GM23338 (cell line): Measurements from ENCODE around the gene PRMT9. TPM values are rescaled to one million over a fixed set of nuclear protein-coding genes. Genes with fewer than 3 reads are reported as not detected.

Experiments used
- ATAC-seq: fragments of 200-7000 bp; cut with Tn5 transposase; 3 replicates; pipeline ENCODE4 v1.9.1; 2020
- DNase-seq: peaks from one replicate; pipeline ENCODE4 v3.0.0-alpha.2; 2015; ENCODE audit warnings: low spot score
- H2AFZ ChIP-seq: fragments of 200-600 bp; sonication (generic); 2 replicates; pipeline ENCODE4 v1.8.0; 2016; ENCODE audit warnings: antibody characterized with exemption, mild to moderate bottlenecking, moderate library complexity
- H3F3A ChIP-seq: fragments of 200-600 bp; sonication (generic); replicated peaks from 2 replicates; pipeline ENCODE4 v1.8.0; 2017; ENCODE audit warnings: antibody characterized with exemption, mixed run types, low read depth
- H3K27ac ChIP-seq: fragments of 200-600 bp; sonication (generic); 2 replicates; pipeline ENCODE4 v1.6.1; 2016; ENCODE audit warnings: low read depth
- H3K27me3 ChIP-seq: fragments of 200-600 bp; sonication (generic); 2 replicates; pipeline ENCODE4 v1.8.0; 2016; ENCODE audit warnings: mild to moderate bottlenecking, mixed run types, moderate library complexity; ENCODE audit not compliant: insufficient read depth
- H3K36me3 ChIP-seq: fragments of 200-600 bp; sonication (generic); 2 replicates; pipeline ENCODE4 v1.8.0; 2016; ENCODE audit warnings: mild to moderate bottlenecking; ENCODE audit not compliant: insufficient read depth
- H3K4me1 ChIP-seq: fragments of 200-600 bp; sonication (generic); 2 replicates; pipeline ENCODE4 v1.8.0; 2016; ENCODE audit warnings: mild to moderate bottlenecking, moderate library complexity; ENCODE audit not compliant: insufficient read depth
- H3K4me2 ChIP-seq: fragments of 200-600 bp; sonication (generic); 2 replicates; pipeline ENCODE4 v1.7.1; 2017; ENCODE audit warnings: mixed run types
- H3K4me3 ChIP-seq: fragments of 200-600 bp; sonication (generic); 2 replicates; pipeline ENCODE4 v1.6.1; 2016; ENCODE audit warnings: mixed run types
- H3K79me2 ChIP-seq: fragments of 200-600 bp; sonication (generic); replicated peaks from 2 replicates; pipeline ENCODE4 v1.8.0; 2017; ENCODE audit warnings: mild to moderate bottlenecking; ENCODE audit not compliant: insufficient read depth
- H3K9me2 ChIP-seq: fragments of 200-600 bp; sonication (generic); 2 replicates; pipeline ENCODE4 v1.8.0; 2017; ENCODE audit not compliant: insufficient read depth
- H4K20me1 ChIP-seq: fragments of 200-600 bp; sonication (generic); replicated peaks from 2 replicates; pipeline ENCODE4 v1.8.0; 2017; ENCODE audit warnings: mild to moderate bottlenecking; ENCODE audit not compliant: insufficient read depth
- H3K27ac Mint-ChIP-seq: 2 replicates; pipeline ENCODE4 v1.8.0; 2020; ENCODE audit warnings: inconsistent platforms, mild to moderate bottlenecking, moderate library complexity, mixed read lengths
- H3K27me3 Mint-ChIP-seq: 3 replicates; pipeline ENCODE4 v1.8.0; 2022; ENCODE audit warnings: low read depth, mild to moderate bottlenecking, moderate library complexity, mixed read lengths, inconsistent platforms; ENCODE audit not compliant: insufficient read depth, poor library complexity
- H3K36me3 Mint-ChIP-seq: 3 replicates; pipeline ENCODE4 v1.8.0; 2021; ENCODE audit warnings: low read depth, mild to moderate bottlenecking, inconsistent platforms, moderate library complexity, mixed read lengths
- H3K4me1 Mint-ChIP-seq: 3 replicates; pipeline ENCODE4 v1.8.0; 2020; ENCODE audit warnings: mild to moderate bottlenecking, inconsistent platforms, mixed read lengths
- H3K4me3 Mint-ChIP-seq: 3 replicates; pipeline ENCODE4 v1.8.0; 2021; ENCODE audit warnings: moderate library complexity, mild to moderate bottlenecking, inconsistent platforms, mixed read lengths
- H3K9me3 Mint-ChIP-seq: 3 replicates; pipeline ENCODE4 v1.8.0; 2020; ENCODE audit warnings: moderate library complexity, mild to moderate bottlenecking, inconsistent platforms, mixed read lengths
- ETS1 ChIP-seq: IDR thresholded peaks from 2 replicates; pipeline ENCODE4 v1.6.1; 2016; ENCODE audit warnings: antibody characterized with exemption
- EZH2 ChIP-seq: fragments of 200-600 bp; sonication (generic); IDR thresholded peaks from one replicate; pipeline ENCODE4 v1.8.0; 2017; ENCODE audit warnings: antibody characterized with exemption, mild to moderate bottlenecking, low read depth; ENCODE audit not compliant: unreplicated experiment
- EZH2phosphoT487 ChIP-seq: fragments of 200-600 bp; sonication (generic); IDR thresholded peaks from one replicate; pipeline ENCODE4 v1.8.1; 2018; ENCODE audit warnings: antibody characterized with exemption; ENCODE audit not compliant: unreplicated experiment
- JUNB ChIP-seq: IDR thresholded peaks from one replicate; pipeline ENCODE4 v1.6.1; 2016; ENCODE audit warnings: antibody characterized with exemption; ENCODE audit not compliant: unreplicated experiment
- NANOG ChIP-seq: IDR thresholded peaks from 2 replicates; pipeline ENCODE4 v1.6.1; 2016; ENCODE audit warnings: antibody characterized with exemption, borderline replicate concordance
- ZNF114 ChIP-seq: fragments of 250-450 bp; sonication (Bioruptor Pico); IDR thresholded peaks from 2 replicates; pipeline ENCODE4 v1.5.0; 2020; ENCODE audit warnings: mild to moderate bottlenecking, moderate library complexity
- ZNF331 ChIP-seq: fragments of 250-450 bp; sonication (Bioruptor Pico); IDR thresholded peaks from 2 replicates; pipeline ENCODE4 v1.5.0; 2020; ENCODE audit warnings: low read depth, mild to moderate bottlenecking, moderate library complexity
- polyA plus RNA-seq: library from polyadenylated mRNA; unstranded; fragments of >200 nt; fragmentation: Nextera tagmentation; extraction: Ambion mirVana; gene quantifications from 2 replicates; pipeline ENCODE4 v1.2.1, GENCODE V29; 2016
- total RNA-seq: library from RNA; depleted of rRNA; stranded (reverse); fragments of >200 nt; shearing (Covaris generic); gene quantifications from 2 replicates; pipeline ENCODE4 v1.2.3, GENCODE V29; 2014
- TF ChIP-seq, protein P1 (sequence below), 2 experiments: fragments of 200-600 bp in 1 of 2; sonication (generic) in 1 of 2; conservative IDR thresholded peaks; 2 replicates each; pipeline versions ENCODE4 v1.5.1 to v1.6.1; 2016 to 2017; ENCODE audit warnings: antibody characterized with exemption in 2 of 2, low read depth in 2 of 2, mild to moderate bottlenecking in 2 of 2, moderate library complexity in 1 of 2

PRMT9 gene
- total and polyA plus RNA-seq, 2 experiments from 2014 or later: 7.6 to 11.2 TPM

- peaks cover 20% of the 10 kb centered on the region for H3K79me2 ChIP-seq
- no peaks in the 10 kb centered on the region for H3F3A ChIP-seq
- no peaks in the 10 kb centered on the region for H3K27me3 Mint-ChIP-seq
- no peak overlapping the region for H3K4me3 Mint-ChIP-seq
- DNase-seq (no peak), ATAC-seq (no peak)
- no peaks in the 10 kb centered on the region for H3K9me2 ChIP-seq
- no peaks in the 10 kb centered on the region for H3K9me3 Mint-ChIP-seq
- no peaks in the 10 kb centered on the region for H3K4me1 ChIP-seq
- H4K20me1 ChIP-seq: no peaks in the 10 kb centered on the region
- H3K36me3 ChIP-seq: no peaks in the 10 kb centered on the region
- peaks cover 12% of the 10 kb centered on the region; the same call in 2 of the 3 replicates for H3K4me1 Mint-ChIP-seq
- peak overlapping the region; percentile 40; the same call in 1 of the 2 replicates for H3K27ac Mint-ChIP-seq
- no peak overlapping the region for H3K27ac ChIP-seq
- TF ChIP-seq EZH2phosphoT487 (no peak), NANOG (no peak), EZH2 (no peak), ZNF331 (CRISPR knock-in tag) (no peak), ETS1 (no peak), JUNB (no peak)
- TF ChIP-seq, protein P1, sequence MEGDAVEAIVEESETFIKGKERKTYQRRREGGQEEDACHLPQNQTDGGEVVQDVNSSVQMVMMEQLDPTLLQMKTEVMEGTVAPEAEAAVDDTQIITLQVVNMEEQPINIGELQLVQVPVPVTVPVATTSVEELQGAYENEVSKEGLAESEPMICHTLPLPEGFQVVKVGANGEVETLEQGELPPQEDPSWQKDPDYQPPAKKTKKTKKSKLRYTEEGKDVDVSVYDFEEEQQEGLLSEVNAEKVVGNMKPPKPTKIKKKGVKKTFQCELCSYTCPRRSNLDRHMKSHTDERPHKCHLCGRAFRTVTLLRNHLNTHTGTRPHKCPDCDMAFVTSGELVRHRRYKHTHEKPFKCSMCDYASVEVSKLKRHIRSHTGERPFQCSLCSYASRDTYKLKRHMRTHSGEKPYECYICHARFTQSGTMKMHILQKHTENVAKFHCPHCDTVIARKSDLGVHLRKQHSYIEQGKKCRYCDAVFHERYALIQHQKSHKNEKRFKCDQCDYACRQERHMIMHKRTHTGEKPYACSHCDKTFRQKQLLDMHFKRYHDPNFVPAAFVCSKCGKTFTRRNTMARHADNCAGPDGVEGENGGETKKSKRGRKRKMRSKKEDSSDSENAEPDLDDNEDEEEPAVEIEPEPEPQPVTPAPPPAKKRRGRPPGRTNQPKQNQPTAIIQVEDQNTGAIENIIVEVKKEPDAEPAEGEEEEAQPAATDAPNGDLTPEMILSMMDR (conservative IDR thresholded peaks at IDR 0.05; ENCODE audit: low read depth in 2 of 2): no peak
- H3K4me2 ChIP-seq: no peak overlapping the region
- H3K27me3 ChIP-seq: no peaks in the 10 kb centered on the region
- no peak overlapping the region for H3K4me3 ChIP-seq
- H2AFZ ChIP-seq: no peak overlapping the region
- H3K36me3 Mint-ChIP-seq: peaks cover 40% of the 10 kb centered on the region
Measured at GRCh38 chr4:147645099-147645498, 38.9 kb downstream of the PRMT9 start.

GRCh38 chr4:147644471-147644870, 39.5 kb downstream of the PRMT9 start:
- Mint-ChIP-seq H3K4me1 (peaks cover 16% of the 10 kb centered on the region; the same call in 2 of the 3 replicates), H3K9me3 (no peaks in the 10 kb centered on the region), H3K27ac (no peak overlapping the region; the same call in 1 of the 2 replicates), H3K27me3 (no peaks in the 10 kb centered on the region), H3K4me3 (no peak overlapping the region), H3K36me3 (peaks cover 36% of the 10 kb centered on the region)
- H3K27me3 ChIP-seq: no peaks in the 10 kb centered on the region
- H3K79me2 ChIP-seq: peaks cover 15% of the 10 kb centered on the region
- H3K4me2 ChIP-seq: no peak overlapping the region
- no peaks in the 10 kb centered on the region for H3K9me2 ChIP-seq
- no peaks in the 10 kb centered on the region for H3K36me3 ChIP-seq
- H3K27ac ChIP-seq: no peak overlapping the region
- H3F3A ChIP-seq: no peaks in the 10 kb centered on the region
- no peaks in the 10 kb centered on the region for H4K20me1 ChIP-seq
- H2AFZ ChIP-seq: no peak overlapping the region
- no peak for TF ChIP-seq ZNF331 (CRISPR knock-in tag)
- H3K4me1 ChIP-seq: peaks cover 4% of the 10 kb centered on the region
- ATAC-seq (no peak), DNase-seq (no peak)
- H3K4me3 ChIP-seq: no peak overlapping the region

GRCh38 chr4:147643616-147644015, 40.3 kb downstream of the PRMT9 start:
- H3K36me3 ChIP-seq: no peaks in the 10 kb centered on the region
- no peaks in the 10 kb centered on the region for H3K9me2 ChIP-seq
- ATAC-seq (no peak), DNase-seq (no peak)
- no peak overlapping the region for H3K4me2 ChIP-seq
- H3K4me3 ChIP-seq: no peak overlapping the region
- no peaks in the 10 kb centered on the region for H3K27me3 Mint-ChIP-seq
- H2AFZ ChIP-seq: no peak overlapping the region
- no peaks in the 10 kb centered on the region for H3K27me3 ChIP-seq
- no peak overlapping the region for H3K27ac ChIP-seq
- H3K36me3 Mint-ChIP-seq: peaks cover 33% of the 10 kb centered on the region
- no peak overlapping the region for H3K27ac Mint-ChIP-seq
- peaks cover 22% of the 10 kb centered on the region; the same call in 2 of the 3 replicates for H3K4me1 Mint-ChIP-seq
- peaks cover 12% of the 10 kb centered on the region for H3K4me1 ChIP-seq
- H3K79me2 ChIP-seq: peaks cover 12% of the 10 kb centered on the region; the same call in 1 of the 2 replicates
- no peaks in the 10 kb centered on the region for H3F3A ChIP-seq
- no peaks in the 10 kb centered on the region for H4K20me1 ChIP-seq
- no peaks in the 10 kb centered on the region for H3K9me3 Mint-ChIP-seq
- H3K4me3 Mint-ChIP-seq: no peak overlapping the region
- TF ChIP-seq EZH2phosphoT487: no peak
- no peak for TF ChIP-seq NANOG
- TF ChIP-seq ETS1: no peak
- no peak for TF ChIP-seq ZNF114 (CRISPR knock-in tag)
